Suprapubic skin (tissue), 4 donors: ENCODE data around the gene DRC3. TPM values are rescaled to one million over a fixed set of nuclear protein-coding genes. Genes with fewer than 3 reads are reported as not detected.

ENCODE experiments used
- DNase-seq, 2 donors: peaks; one replicate each; pipeline ENCODE4 v3.0.0-alpha.2; 2019; ENCODE audit warnings: low spot score in 2 of 2
- H3K27ac ChIP-seq: fragments of 200-600 bp; sonication (generic); one replicate; pipeline ENCODE4 v1.5.1; 2019
- H3K27me3 ChIP-seq: fragments of 200-600 bp; sonication (generic); one replicate; pipeline ENCODE4 v1.5.1; 2019
- H3K36me3 ChIP-seq: fragments of 200-600 bp; sonication (generic); one replicate; pipeline ENCODE4 v1.5.1; 2019
- H3K4me1 ChIP-seq: fragments of 200-600 bp; sonication (generic); one replicate; pipeline ENCODE4 v1.5.1; 2019
- H3K4me3 ChIP-seq: fragments of 200-600 bp; sonication (generic); one replicate; pipeline ENCODE4 v1.5.1; 2019; ENCODE audit warnings: mild to moderate bottlenecking
- H3K9me3 ChIP-seq: fragments of 200-600 bp; sonication (generic); one replicate; pipeline ENCODE4 v1.5.1; 2019
- EP300 ChIP-seq: sonication (generic); formaldehyde crosslinking; IDR thresholded peaks from one replicate; pipeline ENCODE4 v1.6.1; 2017; ENCODE audit warnings: antibody characterized with exemption
- POLR2A ChIP-seq, 2 donors: fragments of 450-650 bp; IDR thresholded peaks; one replicate each; pipeline ENCODE4 v1.6.1; 2017; ENCODE audit warnings: antibody characterized with exemption in 2 of 2, mild to moderate bottlenecking in 2 of 2, moderate library complexity in 2 of 2
- POLR2AphosphoS5 ChIP-seq, 3 donors: sonication (generic); formaldehyde crosslinking; IDR thresholded peaks; one replicate each; pipeline ENCODE4 v1.6.1; 2017; ENCODE audit warnings: antibody characterized with exemption in 3 of 3
- WGBS: methylation state at CpG from one replicate; pipeline ENCODE4 v1.1.5; 2018; 5-methylcytosine and 5-hydroxymethylcytosine counted together
- total RNA-seq, 4 donors: library from RNA; depleted of rRNA; stranded (reverse); fragments of >200 nt; gene quantifications; one replicate each; pipeline ENCODE4 v1.1.0, GENCODE V29; 2016
- TF ChIP-seq, protein P1 (sequence below), 2 donors: fragments of 200-600 bp in 1 of 2; fragments of 450-650 bp in 1 of 2; sonication (generic) in 1 of 2; IDR thresholded peaks; one replicate each; pipeline ENCODE4 v1.5.1; 2016 to 2019; ENCODE audit warnings: antibody characterized with exemption in 2 of 2, mild to moderate bottlenecking in 1 of 2, moderate library complexity in 1 of 2

Gene DRC3
- total RNA-seq, 4 donors from 2014 or later, result 2.0 to 10.6 (median 5.5) TPM

DNA sequence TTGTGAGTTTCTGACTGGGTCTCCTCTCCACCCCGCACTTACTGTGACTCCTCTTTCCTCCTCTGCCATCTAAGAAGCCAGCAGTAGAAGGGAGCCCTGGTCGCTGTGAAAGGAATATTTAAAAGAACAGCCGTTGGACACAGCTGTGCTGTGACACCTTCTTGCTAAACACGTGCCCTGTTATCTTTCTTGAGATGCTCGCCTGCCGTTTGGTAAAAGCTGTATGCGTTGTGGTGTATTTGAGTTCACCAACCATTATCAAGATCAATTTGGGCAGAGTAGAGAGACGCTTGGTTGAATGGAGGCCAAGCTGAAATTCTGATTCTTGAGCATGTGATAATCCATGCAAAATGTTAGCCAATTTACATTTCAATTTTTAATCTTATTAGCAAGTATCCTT is 70.3 kb downstream of the DRC3 start:
- 72% methylated on average over 8 of the region's 8 CpGs for WGBS
- H3K36me3 ChIP-seq, result peaks cover 20% of the 10 kb centered on the region
- H3K9me3 ChIP-seq, result no peaks in the 10 kb centered on the region
- TF ChIP-seq POLR2A (IDR thresholded peaks at IDR 0.05) (no peak), EP300 (no peak), POLR2AphosphoS5 (IDR thresholded peaks at IDR 0.05) (no peak)
- TF ChIP-seq, protein P1, sequence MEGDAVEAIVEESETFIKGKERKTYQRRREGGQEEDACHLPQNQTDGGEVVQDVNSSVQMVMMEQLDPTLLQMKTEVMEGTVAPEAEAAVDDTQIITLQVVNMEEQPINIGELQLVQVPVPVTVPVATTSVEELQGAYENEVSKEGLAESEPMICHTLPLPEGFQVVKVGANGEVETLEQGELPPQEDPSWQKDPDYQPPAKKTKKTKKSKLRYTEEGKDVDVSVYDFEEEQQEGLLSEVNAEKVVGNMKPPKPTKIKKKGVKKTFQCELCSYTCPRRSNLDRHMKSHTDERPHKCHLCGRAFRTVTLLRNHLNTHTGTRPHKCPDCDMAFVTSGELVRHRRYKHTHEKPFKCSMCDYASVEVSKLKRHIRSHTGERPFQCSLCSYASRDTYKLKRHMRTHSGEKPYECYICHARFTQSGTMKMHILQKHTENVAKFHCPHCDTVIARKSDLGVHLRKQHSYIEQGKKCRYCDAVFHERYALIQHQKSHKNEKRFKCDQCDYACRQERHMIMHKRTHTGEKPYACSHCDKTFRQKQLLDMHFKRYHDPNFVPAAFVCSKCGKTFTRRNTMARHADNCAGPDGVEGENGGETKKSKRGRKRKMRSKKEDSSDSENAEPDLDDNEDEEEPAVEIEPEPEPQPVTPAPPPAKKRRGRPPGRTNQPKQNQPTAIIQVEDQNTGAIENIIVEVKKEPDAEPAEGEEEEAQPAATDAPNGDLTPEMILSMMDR (IDR thresholded peaks at IDR 0.05), result no peak
- no peak overlapping the region for H3K4me3 ChIP-seq
- no peak for DNase-seq
- H3K27ac ChIP-seq, result no peak overlapping the region
- H3K4me1 ChIP-seq, result peaks cover 34% of the 10 kb centered on the region
- H3K27me3 ChIP-seq, result no peaks in the 10 kb centered on the region

DNA sequence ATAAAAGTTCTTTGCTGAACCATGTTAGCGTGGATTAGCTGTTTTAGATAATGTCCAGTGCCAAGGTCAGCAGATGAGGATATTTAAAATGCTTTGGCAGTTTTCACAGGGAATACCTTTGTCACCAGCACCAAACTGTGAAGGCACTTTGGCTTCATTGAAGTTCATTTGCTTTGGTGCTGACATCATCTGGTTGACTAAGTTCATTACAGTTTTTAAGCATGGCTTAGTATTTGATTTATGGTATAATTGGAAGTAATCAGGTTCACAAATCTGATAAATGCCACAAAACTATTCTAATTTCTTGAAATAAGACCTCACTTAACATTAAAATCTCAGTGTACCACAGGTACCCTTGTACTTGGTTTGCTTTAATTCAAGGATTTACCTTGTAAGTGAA is 70.8 kb downstream of the DRC3 start:
- Histone ChIP-seq H3K4me3 (no peak overlapping the region), H3K36me3 (peaks cover 20% of the 10 kb centered on the region), H3K9me3 (no peaks in the 10 kb centered on the region), H3K27me3 (no peaks in the 10 kb centered on the region), H3K27ac (no peak overlapping the region), H3K4me1 (peaks cover 29% of the 10 kb centered on the region)
- no peak for DNase-seq
- 68% methylated on average over 1 of the region's 1 CpG for WGBS
- TF ChIP-seq, protein P1 (IDR thresholded peaks at IDR 0.05), result no peak
- TF ChIP-seq EP300 (no peak), POLR2A (IDR thresholded peaks at IDR 0.05) (no peak), POLR2AphosphoS5 (IDR thresholded peaks at IDR 0.05) (no peak)

DNA sequence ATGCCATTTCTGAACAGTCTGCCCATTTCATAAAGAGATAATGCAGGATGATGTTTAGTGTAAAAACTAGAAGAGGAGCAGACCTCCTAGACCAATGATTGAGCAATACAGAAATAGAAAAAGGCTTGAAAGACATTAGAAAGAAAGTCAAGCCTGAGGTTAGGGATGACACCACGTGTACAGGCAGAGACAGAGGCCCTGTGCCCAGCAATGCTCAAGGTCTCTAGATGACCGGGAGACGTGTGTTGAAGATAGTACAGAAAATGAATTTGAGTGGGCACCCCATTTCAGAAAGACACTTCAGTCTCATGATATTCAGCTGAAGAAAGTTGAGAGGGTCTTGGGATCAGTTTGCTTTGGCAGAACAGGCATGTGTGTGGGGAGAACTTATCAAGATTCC is 71.9 kb downstream of the DRC3 start:
- Histone ChIP-seq H3K36me3 (peaks cover 20% of the 10 kb centered on the region), H3K9me3 (no peaks in the 10 kb centered on the region)

DNA sequence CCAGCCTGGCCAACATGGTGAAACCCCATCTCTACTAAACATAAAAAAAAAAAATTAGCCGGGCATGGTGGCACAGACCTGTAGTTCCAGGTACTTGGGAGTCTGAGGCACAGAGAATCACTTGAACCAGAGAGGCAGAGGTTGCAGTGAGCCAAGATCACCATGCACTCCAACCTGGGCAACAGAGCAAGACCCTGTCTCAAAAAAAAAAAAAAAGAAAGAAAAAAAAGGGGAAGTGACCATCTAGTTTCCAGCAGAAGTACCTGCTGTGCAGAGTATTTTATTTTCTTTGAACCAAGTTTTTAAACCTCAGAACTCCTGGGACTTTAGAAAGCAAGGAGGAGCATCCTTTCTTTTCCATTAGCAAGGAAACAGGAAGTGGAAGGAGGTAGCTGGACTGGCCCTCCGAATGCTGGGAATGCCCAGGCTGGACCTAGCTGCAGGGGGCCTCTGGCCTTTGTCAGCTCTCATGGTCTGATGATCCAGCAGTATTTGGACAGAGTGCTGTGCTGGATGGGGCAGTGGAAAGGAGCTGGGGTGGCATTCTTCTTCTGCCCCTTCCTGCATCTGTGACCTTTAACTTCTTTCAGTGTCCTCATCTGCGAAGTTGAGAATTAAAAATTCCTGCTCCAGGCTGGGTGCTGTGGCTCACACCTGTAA is 73.2 kb downstream of the DRC3 start:
- WGBS, result 94% methylated on average over 3 of the region's 3 CpGs
- Histone ChIP-seq H3K4me1 (peaks cover 17% of the 10 kb centered on the region), H3K9me3 (no peaks in the 10 kb centered on the region), H3K27ac (no peak overlapping the region), H3K36me3 (peaks cover 20% of the 10 kb centered on the region), H3K4me3 (no peak overlapping the region), H3K27me3 (no peaks in the 10 kb centered on the region)
- DNase-seq, result no peak
- no peak for TF ChIP-seq POLR2A (IDR thresholded peaks at IDR 0.05)
- TF ChIP-seq, protein P1 (IDR thresholded peaks at IDR 0.05), result no peak

More for the DNA sequence above, 71.9 kb downstream of the DRC3 start:
- no peaks in the 10 kb centered on the region for H3K27me3 ChIP-seq
- TF ChIP-seq EP300 (no peak), POLR2A (IDR thresholded peaks at IDR 0.05) (no peak), POLR2AphosphoS5 (IDR thresholded peaks at IDR 0.05) (no peak)
- TF ChIP-seq, protein P1 (IDR thresholded peaks at IDR 0.05), result no peak
- H3K4me3 ChIP-seq, result no peak overlapping the region
- no peak for DNase-seq
- no peak overlapping the region for H3K27ac ChIP-seq
- H3K4me1 ChIP-seq, result peaks cover 28% of the 10 kb centered on the region
- WGBS, result 91% methylated on average over 3 of the region's 3 CpGs

DNA sequence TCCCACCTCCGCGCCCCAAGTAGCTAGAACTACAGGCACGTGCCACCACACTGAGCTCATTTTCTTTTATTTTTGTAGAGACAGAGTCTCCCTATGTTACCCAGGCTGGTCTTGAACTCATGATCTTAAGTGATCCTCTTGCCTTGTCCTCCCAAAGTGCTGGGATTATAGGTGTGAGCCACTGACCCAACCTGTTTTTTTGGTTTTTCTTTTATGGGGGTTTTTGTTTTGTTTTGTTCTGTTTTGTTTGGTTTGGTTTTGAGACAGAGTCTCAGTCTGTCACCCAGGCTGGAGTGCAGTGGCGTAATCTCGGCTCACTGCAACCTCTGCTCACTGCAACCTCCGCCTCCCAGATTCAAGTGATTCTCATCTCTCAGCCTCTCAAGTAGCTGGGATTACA is 82.9 kb downstream of the DRC3 start:
- no peak overlapping the region for H3K4me3 ChIP-seq
- H3K36me3 ChIP-seq, result peaks cover 62% of the 10 kb centered on the region
- no peak for DNase-seq
- H3K27ac ChIP-seq, result no peak overlapping the region
- H3K27me3 ChIP-seq, result no peaks in the 10 kb centered on the region
- no peaks in the 10 kb centered on the region for H3K4me1 ChIP-seq
- WGBS, result 98% methylated on average over 6 of the region's 6 CpGs
- no peaks in the 10 kb centered on the region for H3K9me3 ChIP-seq
- TF ChIP-seq POLR2A (IDR thresholded peaks at IDR 0.05) (no peak), POLR2AphosphoS5 (IDR thresholded peaks at IDR 0.05) (no peak), EP300 (no peak)
- TF ChIP-seq, protein P1 (IDR thresholded peaks at IDR 0.05), result no peak
